Mucosa of rectum (tissue), 2 donors: ENCODE data around the gene CEBPB.
"Not testable (repeated sequence)": the region's sequence is repeated elsewhere in the genome, so short reads cannot be mapped to it uniquely, and the experiment has no call there.

Experiments
- H3K27ac ChIP-seq, 2 donors: one replicate each; pipeline ENCODE4 v1.7.0; 2013; ENCODE audit warnings: inconsistent platforms in 2 of 2, low read depth in 2 of 2, low read length in 2 of 2
- H3K27me3 ChIP-seq, 2 donors: one replicate each; pipeline ENCODE4 v1.7.0; 2013; ENCODE audit warnings: low read length in 2 of 2; ENCODE audit not compliant: control insufficient read depth in 2 of 2, insufficient read depth in 2 of 2
- H3K36me3 ChIP-seq, 2 donors: one replicate each; pipeline ENCODE4 v1.7.0; 2013; ENCODE audit warnings: low read length in 2 of 2; ENCODE audit not compliant: control insufficient read depth in 2 of 2, insufficient read depth in 2 of 2
- H3K4me1 ChIP-seq, 2 donors: one replicate each; pipeline ENCODE4 v1.7.0; 2013; ENCODE audit warnings: low read length in 2 of 2, mild to moderate bottlenecking in 1 of 2; ENCODE audit not compliant: control insufficient read depth in 2 of 2, insufficient read depth in 2 of 2
- H3K4me3 ChIP-seq, 2 donors: one replicate each; pipeline ENCODE4 v1.7.0; 2013; ENCODE audit warnings: low read length in 2 of 2
- H3K9ac ChIP-seq, 2 donors: one replicate each; pipeline ENCODE4 v1.7.0; 2013; ENCODE audit warnings: low read length in 2 of 2, low read depth in 1 of 2, mild to moderate bottlenecking in 1 of 2
- H3K9me3 ChIP-seq, 2 donors: one replicate each; pipeline ENCODE4 v1.7.0; 2013; ENCODE audit warnings: low read length in 2 of 2; ENCODE audit not compliant: control insufficient read depth in 2 of 2
- donor health status: healthy.
- donor health status: Normal muscosa, but diverticular disease.

CEBPB gene

DNA sequence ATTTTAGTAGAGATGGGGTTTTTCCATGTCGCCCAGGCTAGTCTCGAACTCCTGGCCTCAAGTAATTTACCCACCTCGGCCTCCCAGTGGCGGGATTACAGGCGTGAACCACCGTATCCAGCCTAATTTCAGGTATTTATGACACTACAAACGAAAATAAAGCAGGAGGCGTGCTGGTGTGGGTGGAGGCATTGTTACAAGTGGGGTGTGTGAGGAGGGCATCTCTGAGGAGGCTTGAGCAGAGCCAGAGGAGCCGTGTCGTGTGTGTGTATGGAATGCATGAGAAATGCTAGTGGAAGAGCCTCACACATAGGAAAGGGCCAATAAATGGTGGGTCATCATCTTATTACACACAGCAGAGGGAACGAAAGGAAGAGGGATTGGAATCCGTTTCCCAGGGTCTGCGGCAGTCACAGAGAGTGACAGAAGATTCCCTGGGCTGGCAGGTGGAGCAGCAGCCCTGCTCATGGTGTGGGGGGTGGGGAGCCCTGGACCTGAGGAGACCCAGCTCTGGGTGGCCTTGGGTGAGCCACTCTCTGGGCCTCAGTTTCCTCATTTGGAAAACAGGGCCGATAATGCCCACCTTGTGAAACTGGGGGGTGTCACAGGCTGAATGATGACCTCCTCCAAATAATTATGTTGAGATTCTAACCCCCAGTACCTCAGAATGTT is 19.9 kb upstream of the CEBPB start:
- no peak overlapping the region for H3K27ac ChIP-seq
- H3K9me3 ChIP-seq, result no peaks in the 10 kb centered on the region
- H3K4me1 ChIP-seq, result peaks cover 2 to 17% of the 10 kb centered on the region in 2 donors
- H3K4me3 ChIP-seq, result no peak overlapping the region
- H3K9ac ChIP-seq, result no peak overlapping the region
- no peaks in the 10 kb centered on the region for H3K27me3 ChIP-seq
- no peaks in the 10 kb centered on the region for H3K36me3 ChIP-seq

GRCh38 chr20:50172347-50173013 is 18.1 kb upstream of the CEBPB start:
- H3K4me3 ChIP-seq, result peak overlapping the region; percentile 75 to 77

DNA sequence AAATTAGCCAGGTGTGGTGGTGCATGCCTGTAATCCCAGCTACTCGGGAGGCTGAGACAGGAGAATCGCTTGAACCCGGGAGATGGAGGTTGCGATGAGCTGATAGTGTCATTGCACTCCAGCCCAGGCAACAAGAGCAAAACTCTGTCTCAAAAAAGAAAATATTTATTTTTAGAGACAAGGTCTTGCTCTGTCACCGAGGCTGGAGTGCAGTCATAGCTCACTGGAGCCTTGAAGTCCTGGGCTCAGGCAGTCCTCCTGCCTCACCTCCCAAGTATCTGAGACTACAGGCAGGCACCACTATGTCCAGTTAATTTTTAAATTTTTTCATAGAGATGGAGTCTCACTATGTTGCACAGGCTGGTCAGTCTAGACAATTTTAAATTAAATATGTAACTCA is 16.2 kb upstream of the CEBPB start:
- Histone ChIP-seq H3K4me3 (no peak overlapping the region), H3K4me1 (peaks cover 0 to 7% of the 10 kb centered on the region in 2 donors), H3K9me3 (no peaks in the 10 kb centered on the region), H3K27ac (no peak overlapping the region), H3K36me3 (no peaks in the 10 kb centered on the region), H3K9ac (no peak overlapping the region), H3K27me3 (no peaks in the 10 kb centered on the region)

More at GRCh38 chr20:50172347-50173013, 18.1 kb upstream of the CEBPB start:
- Histone ChIP-seq H3K9me3 (no peaks in the 10 kb centered on the region), H3K4me1 (peaks cover 0 to 7% of the 10 kb centered on the region in 2 donors), H3K27ac (peak overlapping the region; percentile 68 to 70), H3K27me3 (no peaks in the 10 kb centered on the region), H3K9ac (peak overlapping the region; percentile 61 to 83), H3K36me3 (no peaks in the 10 kb centered on the region)

DNA sequence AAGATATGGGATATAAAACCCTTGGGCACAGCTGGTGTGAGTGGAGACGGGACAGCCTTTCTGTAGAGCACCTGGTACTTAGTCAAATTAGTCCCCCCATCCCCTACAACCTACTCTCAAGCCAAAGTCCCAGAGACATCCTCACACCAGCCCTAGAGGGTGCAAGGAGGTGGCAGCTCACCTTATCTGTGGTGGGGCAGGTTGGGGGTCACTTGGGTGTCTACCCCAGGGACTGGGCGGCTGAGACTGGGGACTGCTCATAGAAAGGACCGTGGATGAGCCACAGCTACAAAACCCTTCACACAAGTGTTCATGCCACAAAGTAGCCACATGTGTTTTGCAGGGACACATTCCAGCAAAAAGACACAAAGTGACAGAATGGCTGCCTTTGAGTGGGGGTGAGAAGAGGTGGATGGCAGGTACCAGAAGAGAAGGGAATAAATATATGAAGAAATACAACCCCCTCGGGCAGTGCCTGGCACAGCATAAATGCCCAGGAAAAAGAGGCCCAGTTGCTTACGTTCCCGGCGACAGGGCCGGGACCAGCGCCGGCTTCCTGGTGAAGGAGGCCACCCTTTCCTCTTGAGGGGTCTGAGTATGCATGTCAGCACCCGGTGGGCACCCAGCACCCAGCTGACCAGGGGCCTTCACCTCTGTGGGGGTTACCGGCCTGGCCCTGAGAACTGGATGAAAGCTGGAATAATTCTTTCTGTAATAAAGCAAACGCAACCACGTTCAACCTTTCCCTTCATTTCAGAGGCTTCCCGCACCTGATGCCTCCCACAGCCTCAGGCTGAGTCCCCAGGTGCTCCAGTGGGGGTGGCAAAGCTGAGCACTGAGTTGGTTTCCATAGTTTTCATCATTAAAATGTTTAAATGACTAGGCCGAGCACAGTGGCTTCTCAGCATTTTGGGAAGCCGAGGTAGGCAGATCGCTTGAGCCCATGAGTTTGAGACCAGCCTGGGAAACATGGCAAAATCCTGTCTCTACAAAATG is 14.4 kb upstream of the CEBPB start:
- no peaks in the 10 kb centered on the region for H3K27me3 ChIP-seq
- H3K27ac ChIP-seq, result no peak overlapping the region
- H3K4me3 ChIP-seq, result no peak overlapping the region
- no peak overlapping the region for H3K9ac ChIP-seq
- H3K36me3 ChIP-seq, result no peaks in the 10 kb centered on the region
- no peaks in the 10 kb centered on the region for H3K9me3 ChIP-seq
- H3K4me1 ChIP-seq, result peaks cover 0 to 7% of the 10 kb centered on the region in 2 donors

- H3K9me3 ChIP-seq, H3K27ac ChIP-seq, H3K4me1 ChIP-seq, H3K36me3 ChIP-seq, H3K4me3 ChIP-seq, H3K9ac ChIP-seq, H3K27me3 ChIP-seq: not testable (repeated sequence)
These were observed 12.0 kb upstream of the CEBPB start for GRCh38 chr20:50178672-50179071.

DNA sequence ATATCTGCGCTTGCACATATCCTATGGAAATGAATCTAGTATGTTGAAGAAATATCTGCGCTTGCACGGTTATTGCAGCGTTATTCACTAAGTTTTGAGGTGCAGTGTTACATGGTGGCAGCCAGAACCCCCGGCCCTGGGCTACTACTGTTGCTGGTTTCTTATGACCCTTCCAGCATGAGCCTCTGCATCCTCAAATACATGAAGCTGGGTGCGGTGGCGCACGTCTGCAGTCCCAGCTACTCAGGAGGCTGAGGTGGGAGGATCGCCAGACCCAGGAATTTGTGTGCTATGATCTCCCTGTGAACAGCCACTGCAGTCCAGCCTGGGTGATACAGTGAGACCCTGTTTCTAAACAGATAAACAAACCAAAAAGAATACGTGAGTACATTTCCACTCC is 9.3 kb upstream of the CEBPB start:
- H3K9ac ChIP-seq, result no peak overlapping the region
- peaks cover 0 to under 1% of the 10 kb centered on the region in 2 donors for H3K4me1 ChIP-seq
- peaks cover 0 to 3% of the 10 kb centered on the region in 2 donors for H3K27me3 ChIP-seq
- H3K9me3 ChIP-seq, result no peaks in the 10 kb centered on the region
- no peak overlapping the region for H3K27ac ChIP-seq
- H3K4me3 ChIP-seq, result no peak overlapping the region
- H3K36me3 ChIP-seq, result no peaks in the 10 kb centered on the region

DNA sequence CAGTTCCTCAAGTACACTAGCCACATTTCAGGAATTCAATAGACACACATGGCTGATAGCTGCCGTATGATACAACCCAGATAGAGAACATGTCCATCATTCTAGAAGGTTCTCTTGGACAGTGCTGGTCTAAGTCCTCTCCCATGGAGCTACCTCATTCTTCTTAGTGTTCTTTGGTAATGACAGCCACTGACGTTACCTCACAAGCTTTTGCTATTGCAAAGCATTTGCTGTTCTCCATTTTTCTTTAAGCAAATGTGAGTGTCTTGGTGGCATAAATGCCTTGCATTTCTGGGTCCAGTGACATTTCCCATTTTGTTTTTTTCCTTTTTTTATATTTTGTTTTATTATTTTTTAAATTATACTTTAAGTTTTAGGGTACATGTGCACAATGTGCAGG is 8.3 kb upstream of the CEBPB start:
- Histone ChIP-seq H3K4me1 (peaks cover 2 to 3% of the 10 kb centered on the region in 2 donors), H3K9me3 (no peaks in the 10 kb centered on the region), H3K27me3 (peaks cover 0 to 3% of the 10 kb centered on the region in 2 donors), H3K9ac (no peak overlapping the region), H3K27ac (no peak overlapping the region), H3K4me3 (no peak overlapping the region), H3K36me3 (no peaks in the 10 kb centered on the region)

GRCh38 chr20:50185426-50185825 is 5.2 kb upstream of the CEBPB start:
- Histone ChIP-seq H3K9me3 (no peaks in the 10 kb centered on the region), H3K4me3 (no peak overlapping the region), H3K4me1 (peaks cover 3 to 9% of the 10 kb centered on the region in 2 donors), H3K36me3 (no peaks in the 10 kb centered on the region), H3K27ac (no peak overlapping the region), H3K9ac (no peak overlapping the region), H3K27me3 (peaks cover 0 to 3% of the 10 kb centered on the region in 2 donors)

- peaks cover 3 to 9% of the 10 kb centered on the region in 2 donors for H3K4me1 ChIP-seq
- H3K9ac ChIP-seq, result no peak overlapping the region
- H3K27ac ChIP-seq, result no peak overlapping the region
- no peaks in the 10 kb centered on the region for H3K36me3 ChIP-seq
- no peaks in the 10 kb centered on the region for H3K9me3 ChIP-seq
- H3K4me3 ChIP-seq, result no peak overlapping the region
- peaks cover 0 to 3% of the 10 kb centered on the region in 2 donors for H3K27me3 ChIP-seq
These were observed 4.3 kb upstream of the CEBPB start for GRCh38 chr20:50186151-50186885.
